ENCODE results near the gene NSFL1C. TPM values are rescaled to one million over a fixed set of nuclear protein-coding genes. Genes with fewer than 3 reads are reported as not detected.

The NSFL1C gene
- total and polyA plus RNA-seq, 9 of the 15 experiments (the other 6 are each of a cell fraction or from before 2014, with no cell fraction given) = 20.8 to 119 (median 47.0) TPM

GRCh38 chr20:1392693-1393506 is 73.7 kb downstream of the NSFL1C start, which contains the start of gene FKBP1A (continued):
- TF ChIP-seq ZFP30 (CRISPR knock-in tag; IDR thresholded peaks at IDR 0.05; ENCODE audit: borderline replicate concordance) (no peak), XRCC4 (IDR thresholded peaks at IDR 0.05; ENCODE audit: extremely low read depth, insufficient read depth, insufficient read length) (no peak), DACH1 (IDR thresholded peaks at IDR 0.05; ENCODE audit: partially characterized antibody) (peak; percentile 75), FUS (optimal IDR thresholded peaks at IDR 0.05; ENCODE audit: low read depth, low read length) (no peak), NFE2 (IDR thresholded peaks at IDR 0.05; ENCODE audit: low read depth) (0 out of 2 replicates have a peak, but pooled peaks have one; percentile 2), ZBED1 (IDR thresholded peaks at IDR 0.05) (no peak), SAFB (IDR thresholded peaks at IDR 0.05; ENCODE audit: borderline replicate concordance, low read depth, low read length) (peak; percentile 76), ETS1 (conservative IDR thresholded peaks at IDR 0.05; ENCODE audit: control insufficient read depth, low read depth, low read length) (peak; percentile 90), NR3C1 (CRISPR knock-in tag; IDR thresholded peaks at IDR 0.05) (no peak), ESRRA (IDR thresholded peaks at IDR 0.05; ENCODE audit: borderline replicate concordance, low read depth) (no peak), CCAR2 (IDR thresholded peaks at IDR 0.05; ENCODE audit: low read depth, low read length) (no peak), MXD1 (CRISPR knock-in tag; IDR thresholded peaks at IDR 0.05; ENCODE audit: borderline replicate concordance, poor library complexity, severe bottlenecking) (no peak)
- TF ChIP-seq, protein P1, sequence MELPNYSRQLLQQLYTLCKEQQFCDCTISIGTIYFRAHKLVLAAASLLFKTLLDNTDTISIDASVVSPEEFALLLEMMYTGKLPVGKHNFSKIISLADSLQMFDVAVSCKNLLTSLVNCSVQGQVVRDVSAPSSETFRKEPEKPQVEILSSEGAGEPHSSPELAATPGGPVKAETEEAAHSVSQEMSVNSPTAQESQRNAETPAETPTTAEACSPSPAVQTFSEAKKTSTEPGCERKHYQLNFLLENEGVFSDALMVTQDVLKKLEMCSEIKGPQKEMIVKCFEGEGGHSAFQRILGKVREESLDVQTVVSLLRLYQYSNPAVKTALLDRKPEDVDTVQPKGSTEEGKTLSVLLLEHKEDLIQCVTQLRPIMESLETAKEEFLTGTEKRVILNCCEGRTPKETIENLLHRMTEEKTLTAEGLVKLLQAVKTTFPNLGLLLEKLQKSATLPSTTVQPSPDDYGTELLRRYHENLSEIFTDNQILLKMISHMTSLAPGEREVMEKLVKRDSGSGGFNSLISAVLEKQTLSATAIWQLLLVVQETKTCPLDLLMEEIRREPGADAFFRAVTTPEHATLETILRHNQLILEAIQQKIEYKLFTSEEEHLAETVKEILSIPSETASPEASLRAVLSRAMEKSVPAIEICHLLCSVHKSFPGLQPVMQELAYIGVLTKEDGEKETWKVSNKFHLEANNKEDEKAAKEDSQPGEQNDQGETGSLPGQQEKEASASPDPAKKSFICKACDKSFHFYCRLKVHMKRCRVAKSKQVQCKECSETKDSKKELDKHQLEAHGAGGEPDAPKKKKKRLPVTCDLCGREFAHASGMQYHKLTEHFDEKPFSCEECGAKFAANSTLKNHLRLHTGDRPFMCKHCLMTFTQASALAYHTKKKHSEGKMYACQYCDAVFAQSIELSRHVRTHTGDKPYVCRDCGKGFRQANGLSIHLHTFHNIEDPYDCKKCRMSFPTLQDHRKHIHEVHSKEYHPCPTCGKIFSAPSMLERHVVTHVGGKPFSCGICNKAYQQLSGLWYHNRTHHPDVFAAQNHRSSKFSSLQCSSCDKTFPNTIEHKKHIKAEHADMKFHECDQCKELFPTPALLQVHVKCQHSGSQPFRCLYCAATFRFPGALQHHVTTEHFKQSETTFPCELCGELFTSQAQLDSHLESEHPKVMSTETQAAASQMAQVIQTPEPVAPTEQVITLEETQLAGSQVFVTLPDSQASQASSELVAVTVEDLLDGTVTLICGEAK (IDR thresholded peaks at IDR 0.05) = peak; percentile 97
- TF ChIP-seq, protein P1 (CRISPR knock-in tag; IDR thresholded peaks at IDR 0.05) = no peak
- TF ChIP-seq, protein P2, sequence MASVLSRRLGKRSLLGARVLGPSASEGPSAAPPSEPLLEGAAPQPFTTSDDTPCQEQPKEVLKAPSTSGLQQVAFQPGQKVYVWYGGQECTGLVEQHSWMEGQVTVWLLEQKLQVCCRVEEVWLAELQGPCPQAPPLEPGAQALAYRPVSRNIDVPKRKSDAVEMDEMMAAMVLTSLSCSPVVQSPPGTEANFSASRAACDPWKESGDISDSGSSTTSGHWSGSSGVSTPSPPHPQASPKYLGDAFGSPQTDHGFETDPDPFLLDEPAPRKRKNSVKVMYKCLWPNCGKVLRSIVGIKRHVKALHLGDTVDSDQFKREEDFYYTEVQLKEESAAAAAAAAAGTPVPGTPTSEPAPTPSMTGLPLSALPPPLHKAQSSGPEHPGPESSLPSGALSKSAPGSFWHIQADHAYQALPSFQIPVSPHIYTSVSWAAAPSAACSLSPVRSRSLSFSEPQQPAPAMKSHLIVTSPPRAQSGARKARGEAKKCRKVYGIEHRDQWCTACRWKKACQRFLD (CRISPR knock-in tag; IDR thresholded peaks at IDR 0.05) = peak; percentile 97
